ENCODE results near the gene WNT9A. TPM values are rescaled to one million over a fixed set of nuclear protein-coding genes. Genes with fewer than 3 reads are reported as not detected.
A peak's percentile ranks its signal among the peaks of the same experiment; 100 is the strongest.

Gene WNT9A
- total and polyA plus RNA-seq, 2 experiments from 2014 or later = 1.5 to 2.8 TPM

GRCh38 chr1:227895828-227896685 is 51.7 kb downstream of the WNT9A start:
- DNase-seq (ENCODE audit: low spot score) = no peak
- peak overlapping the region; percentile 48 for H3K27ac ChIP-seq
- no peaks in the 10 kb centered on the region for H4K20me1 ChIP-seq (ENCODE audit: insufficient read depth, poor library complexity, severe bottlenecking)
- H3K4me2 ChIP-seq = no peak overlapping the region
- peaks cover 16% of the 10 kb centered on the region for H3K4me1 ChIP-seq (ENCODE audit: insufficient read depth)
- no peaks in the 10 kb centered on the region for H3K27me3 ChIP-seq
- H3K9me2 ChIP-seq (replicated peaks; ENCODE audit: insufficient read depth) = no peaks in the 10 kb centered on the region
- WGBS (ENCODE audit: low lambda C conversion rate, missing lambda C conversion rate) = 64% methylated on average over 24 of the region's 24 CpGs
- H3K79me2 ChIP-seq = no peaks in the 10 kb centered on the region
- H3K9me3 ChIP-seq (ENCODE audit: low read depth) = no peaks in the 10 kb centered on the region
- no peak for TF ChIP-seq EZH2 (IDR thresholded peaks at IDR 0.05; ENCODE audit: borderline replicate concordance)
- TF ChIP-seq, protein P1, sequence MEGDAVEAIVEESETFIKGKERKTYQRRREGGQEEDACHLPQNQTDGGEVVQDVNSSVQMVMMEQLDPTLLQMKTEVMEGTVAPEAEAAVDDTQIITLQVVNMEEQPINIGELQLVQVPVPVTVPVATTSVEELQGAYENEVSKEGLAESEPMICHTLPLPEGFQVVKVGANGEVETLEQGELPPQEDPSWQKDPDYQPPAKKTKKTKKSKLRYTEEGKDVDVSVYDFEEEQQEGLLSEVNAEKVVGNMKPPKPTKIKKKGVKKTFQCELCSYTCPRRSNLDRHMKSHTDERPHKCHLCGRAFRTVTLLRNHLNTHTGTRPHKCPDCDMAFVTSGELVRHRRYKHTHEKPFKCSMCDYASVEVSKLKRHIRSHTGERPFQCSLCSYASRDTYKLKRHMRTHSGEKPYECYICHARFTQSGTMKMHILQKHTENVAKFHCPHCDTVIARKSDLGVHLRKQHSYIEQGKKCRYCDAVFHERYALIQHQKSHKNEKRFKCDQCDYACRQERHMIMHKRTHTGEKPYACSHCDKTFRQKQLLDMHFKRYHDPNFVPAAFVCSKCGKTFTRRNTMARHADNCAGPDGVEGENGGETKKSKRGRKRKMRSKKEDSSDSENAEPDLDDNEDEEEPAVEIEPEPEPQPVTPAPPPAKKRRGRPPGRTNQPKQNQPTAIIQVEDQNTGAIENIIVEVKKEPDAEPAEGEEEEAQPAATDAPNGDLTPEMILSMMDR (IDR thresholded peaks at IDR 0.05; ENCODE audit: poor library complexity) = peak; percentile 3
- no peak overlapping the region for H2AFZ ChIP-seq
- H3K36me3 ChIP-seq (replicated peaks; ENCODE audit: insufficient read depth, low read depth) = no peaks in the 10 kb centered on the region
- no peak overlapping the region for H3K4me3 ChIP-seq

DNA sequence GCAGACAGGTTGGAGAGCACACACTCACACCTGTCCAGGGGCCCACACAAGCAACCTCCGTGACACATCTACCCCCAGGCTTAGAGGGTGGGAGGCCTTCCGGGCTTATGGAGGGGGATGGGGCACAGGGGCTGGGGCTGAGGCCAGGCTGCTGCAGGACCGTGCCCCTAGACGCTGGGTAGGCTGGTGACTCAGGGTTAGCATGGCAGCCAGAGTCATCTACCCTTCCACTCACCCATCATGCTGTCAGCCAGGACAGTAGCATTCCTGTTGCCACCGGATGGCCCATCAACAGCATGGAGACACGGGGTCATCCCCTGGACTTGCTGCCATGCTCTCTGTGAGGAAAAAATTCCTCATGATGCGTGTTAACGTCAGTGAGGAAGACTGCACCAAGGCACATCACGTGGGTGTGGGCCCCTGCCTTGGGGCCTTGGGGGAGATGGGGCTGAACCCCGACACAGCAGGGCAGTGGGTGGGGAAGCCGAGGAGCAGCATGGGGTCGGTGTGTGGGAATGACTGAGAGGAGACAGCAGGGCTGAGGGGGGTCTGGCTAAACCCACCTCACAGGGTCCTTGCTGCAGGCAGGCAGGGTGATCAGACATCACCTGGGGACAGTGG is 52.8 kb downstream of the WNT9A start:
- no peaks in the 10 kb centered on the region for H3K9me3 ChIP-seq (ENCODE audit: low read depth)
- H2AFZ ChIP-seq = no peak overlapping the region
- TF ChIP-seq, protein P1 (IDR thresholded peaks at IDR 0.05; ENCODE audit: poor library complexity) = no peak
- no peak for TF ChIP-seq EZH2phosphoT487 (IDR thresholded peaks at IDR 0.05; ENCODE audit: low read depth, severe bottlenecking, unreplicated experiment)
- no peaks in the 10 kb centered on the region for H4K20me1 ChIP-seq (ENCODE audit: insufficient read depth, poor library complexity, severe bottlenecking)
- H3K27ac ChIP-seq = no peak overlapping the region
- no peak for DNase-seq (ENCODE audit: low spot score)
- peaks cover 16% of the 10 kb centered on the region for H3K4me1 ChIP-seq (ENCODE audit: insufficient read depth)
- H3K9me2 ChIP-seq (replicated peaks; ENCODE audit: insufficient read depth) = no peaks in the 10 kb centered on the region
- H3K4me3 ChIP-seq = no peak overlapping the region
- H3K4me2 ChIP-seq = no peak overlapping the region
- 93% methylated on average over 12 of the region's 12 CpGs for whole genome bisulfite sequencing (ENCODE audit: low lambda C conversion rate, missing lambda C conversion rate)
- no peaks in the 10 kb centered on the region for H3K79me2 ChIP-seq
- no peaks in the 10 kb centered on the region for H3K27me3 ChIP-seq
- H3K36me3 ChIP-seq (replicated peaks; ENCODE audit: insufficient read depth, low read depth) = no peaks in the 10 kb centered on the region

GRCh38 chr1:227893949-227894721 is 53.6 kb downstream of the WNT9A start:
- no peak overlapping the region for H3K4me3 ChIP-seq
- H3K4me1 ChIP-seq (ENCODE audit: insufficient read depth) = peaks cover 16% of the 10 kb centered on the region
- H3K27ac ChIP-seq = no peak overlapping the region
- no peaks in the 10 kb centered on the region for H3K9me2 ChIP-seq (replicated peaks; ENCODE audit: insufficient read depth)
- 86% methylated on average over 27 of the region's 27 CpGs for WGBS (ENCODE audit: low lambda C conversion rate, missing lambda C conversion rate)
- DNase-seq (ENCODE audit: low spot score) = no peak
- no peaks in the 10 kb centered on the region for H3K36me3 ChIP-seq (replicated peaks; ENCODE audit: insufficient read depth, low read depth)
- no peak overlapping the region for H2AFZ ChIP-seq
- no peaks in the 10 kb centered on the region for H4K20me1 ChIP-seq (ENCODE audit: insufficient read depth, poor library complexity, severe bottlenecking)
- no peaks in the 10 kb centered on the region for H3K27me3 ChIP-seq
- H3K4me2 ChIP-seq = no peak overlapping the region
- no peaks in the 10 kb centered on the region for H3K9me3 ChIP-seq (ENCODE audit: low read depth)
- TF ChIP-seq, protein P1 (IDR thresholded peaks at IDR 0.05; ENCODE audit: poor library complexity) = no peak
- TF ChIP-seq EZH2 (IDR thresholded peaks at IDR 0.05; ENCODE audit: borderline replicate concordance) = no peak
- TF ChIP-seq EZH2phosphoT487 (IDR thresholded peaks at IDR 0.05; ENCODE audit: low read depth, severe bottlenecking, unreplicated experiment) = no peak
- H3K79me2 ChIP-seq = no peaks in the 10 kb centered on the region
